Astrocyte (in vitro differentiated cells and primary cell): Measurements from ENCODE around the gene TRAPPC14. TPM values are rescaled to one million over a fixed set of nuclear protein-coding genes. Genes with fewer than 3 reads are reported as not detected.

Source experiments
- DNase-seq: peaks from one replicate; pipeline ENCODE4 v3.0.0-alpha.2; 2010; ENCODE audit warnings: low read depth
- FAIRE-seq: peaks from 2 replicates; lab custom pipeline; 2011; peaks lifted over from hg19 to GRCh38; lab: Jason Lieb, UNC
- H2AFZ ChIP-seq: 2 replicates; pipeline ENCODE4 v1.6.0; 2012; ENCODE audit warnings: low read depth, low read length, inconsistent platforms
- H3K27ac ChIP-seq: 2 replicates; pipeline ENCODE4 v1.5.1; 2011; ENCODE audit warnings: low read depth, low read length, inconsistent platforms
- H3K27me3 ChIP-seq: 2 replicates; pipeline ENCODE4 v1.6.0; 2011; ENCODE audit warnings: low read length, inconsistent platforms; ENCODE audit not compliant: insufficient read depth
- H3K36me3 ChIP-seq: 2 replicates; pipeline ENCODE4 v1.5.1; 2011; ENCODE audit warnings: low read length, inconsistent platforms; ENCODE audit not compliant: insufficient read depth
- H3K4me1 ChIP-seq: 2 replicates; pipeline ENCODE4 v1.5.1; 2011; ENCODE audit warnings: low read length, inconsistent platforms; ENCODE audit not compliant: insufficient read depth
- H3K4me2 ChIP-seq: 2 replicates; pipeline ENCODE4 v1.6.0; 2012; ENCODE audit warnings: low read length, inconsistent platforms
- H3K4me3 ChIP-seq: 2 replicates; pipeline ENCODE4 v1.5.1; 2011; ENCODE audit warnings: low read depth, mild to moderate bottlenecking, low read length, inconsistent platforms; ENCODE audit not compliant: insufficient read depth
- H3K79me2 ChIP-seq: 2 replicates; pipeline ENCODE4 v1.6.0; 2012; ENCODE audit warnings: mild to moderate bottlenecking, low read length, inconsistent platforms; ENCODE audit not compliant: insufficient read depth
- H3K9ac ChIP-seq: 2 replicates; pipeline ENCODE4 v1.6.0; 2012; ENCODE audit warnings: mild to moderate bottlenecking, low read length, inconsistent platforms
- H3K9me3 ChIP-seq: 2 replicates; pipeline ENCODE4 v1.5.1; 2012; ENCODE audit warnings: low read depth, mild to moderate bottlenecking, low read length, inconsistent platforms; ENCODE audit not compliant: insufficient read depth
- H4K20me1 ChIP-seq: 2 replicates; pipeline ENCODE4 v1.6.0; 2012; ENCODE audit warnings: low read length, inconsistent platforms; ENCODE audit not compliant: insufficient read depth
- H3K27ac Mint-ChIP-seq: one replicate; pipeline ENCODE4 v1.8.0; 2021; ENCODE audit warnings: mild to moderate bottlenecking, mixed read lengths; ENCODE audit not compliant: unreplicated experiment
- H3K27me3 Mint-ChIP-seq: one replicate; pipeline ENCODE4 v1.8.0; 2021; ENCODE audit warnings: low read depth, mixed read lengths; ENCODE audit not compliant: unreplicated experiment
- H3K36me3 Mint-ChIP-seq: one replicate; pipeline ENCODE4 v1.8.0; 2021; ENCODE audit warnings: low read depth, mixed read lengths; ENCODE audit not compliant: unreplicated experiment
- H3K4me1 Mint-ChIP-seq: one replicate; pipeline ENCODE4 v1.8.0; 2021; ENCODE audit warnings: low read depth, mixed read lengths; ENCODE audit not compliant: unreplicated experiment
- H3K4me3 Mint-ChIP-seq: one replicate; pipeline ENCODE4 v1.8.0; 2021; ENCODE audit warnings: mild to moderate bottlenecking, moderate library complexity, mixed read lengths; ENCODE audit not compliant: unreplicated experiment
- H3K9me3 Mint-ChIP-seq: one replicate; pipeline ENCODE4 v1.8.0; 2021; ENCODE audit warnings: mild to moderate bottlenecking, mixed read lengths; ENCODE audit not compliant: unreplicated experiment
- CTCF ChIP-seq: IDR thresholded peaks from 2 replicates; pipeline ENCODE4 v1.5.1; 2011; ENCODE audit warnings: low read depth, mild to moderate bottlenecking, inconsistent platforms, low read length, moderate library complexity; ENCODE audit not compliant: insufficient read depth
- EZH2 ChIP-seq: IDR thresholded peaks from 2 replicates; pipeline ENCODE4 v1.6.1; 2012; ENCODE audit warnings: mild to moderate bottlenecking, low read length, inconsistent platforms; ENCODE audit not compliant: insufficient read depth
- total RNA-seq: library from RNA; stranded (reverse); gene quantifications from 2 replicates; pipeline ENCODE4 v1.2.1, GENCODE V29; 2021

The TRAPPC14 gene
- total RNA-seq, 1 donor from 2014 or later: 18.7 TPM

GRCh38 chr7:100119072-100119969 lies 39.2 kb downstream of the TRAPPC14 start, which contains the start of the genes CNPY4 and TAF6:
TSS of gene CNPY4 (plus strand) at chr7:100119634. CDS start at chr7:100119745, 111 bp downstream.
TSS of gene TAF6 (minus strand) at chr7:100119358. CDS start at chr7:100114209, 5,149 bp downstream.
- peak within 1 kb of the TSS; percentile 89 for H3K4me2 ChIP-seq
- Mint-ChIP-seq H3K4me1 (peaks cover 6% of the 10 kb centered on the region), H3K27ac (peak within 1 kb of the TSS; percentile 96), H3K9me3 (peaks cover 2% of the 10 kb centered on the region), H3K27me3 (no peaks in the 10 kb centered on the region), H3K4me3 (peak within 1 kb of the TSS; percentile 99), H3K36me3 (peaks cover 4% of the 10 kb centered on the region)
- peak within 1 kb of the TSS; percentile 85 for H2AFZ ChIP-seq
- H3K27me3 ChIP-seq: no peaks in the 10 kb centered on the region
- no peak for FAIRE-seq
- no peaks in the 10 kb centered on the region for H3K9me3 ChIP-seq
- H3K27ac ChIP-seq: peak within 1 kb of the TSS; percentile 94
- TF ChIP-seq EZH2 (no peak), CTCF (no peak)
- no peaks in the 10 kb centered on the region for H4K20me1 ChIP-seq
- DNase-seq: peak; percentile 85
- peaks cover 20% of the 10 kb centered on the region for H3K79me2 ChIP-seq
- peak within 1 kb of the TSS; percentile 89 for H3K4me3 ChIP-seq
- H3K36me3 ChIP-seq: peaks cover 2% of the 10 kb centered on the region
- H3K4me1 ChIP-seq: peaks cover 15% of the 10 kb centered on the region
- peak within 1 kb of the TSS; percentile 88 for H3K9ac ChIP-seq

GRCh38 chr7:100118388-100119071 lies 40.0 kb downstream of the TRAPPC14 start:
- Mint-ChIP-seq H3K9me3 (peaks cover 2% of the 10 kb centered on the region), H3K4me3 (peak overlapping the region; percentile 99), H3K36me3 (peaks cover 3% of the 10 kb centered on the region), H3K27me3 (no peaks in the 10 kb centered on the region), H3K27ac (peak overlapping the region; percentile 96), H3K4me1 (peaks cover 6% of the 10 kb centered on the region)
- Histone ChIP-seq H3K27ac (peak overlapping the region; percentile 94), H2AFZ (peak overlapping the region; percentile 85), H4K20me1 (no peaks in the 10 kb centered on the region), H3K79me2 (peaks cover 20% of the 10 kb centered on the region), H3K9ac (peak overlapping the region; percentile 88), H3K27me3 (no peaks in the 10 kb centered on the region), H3K36me3 (peaks cover 2% of the 10 kb centered on the region), H3K4me3 (peak overlapping the region; percentile 89), H3K4me1 (peaks cover 15% of the 10 kb centered on the region), H3K4me2 (peak overlapping the region; percentile 89), H3K9me3 (no peaks in the 10 kb centered on the region)
- FAIRE-seq (no peak), DNase-seq (no peak)
- no peak for TF ChIP-seq EZH2
- no peak for TF ChIP-seq CTCF
